SK-N-SH treated with all-trans-retinoic acid at 6 μM for 48 hours (cell line): ENCODE data around the gene SURF1.

Source experiments
- ATAC-seq: fragments of 200-7000 bp; cut with Tn5 transposase; 3 replicates; pipeline ENCODE4 v1.9.1; 2020; ENCODE audit warnings: mild to moderate bottlenecking, moderate library complexity
- ARNTL ChIP-seq: fragments of 450-650 bp; formaldehyde crosslinking; IDR thresholded peaks from 2 replicates; pipeline ENCODE4 v1.5.0; 2020; ENCODE audit warnings: low read depth, mild to moderate bottlenecking, moderate library complexity, borderline replicate concordance
- CREB5 ChIP-seq: fragments of 250-450 bp; sonication (Bioruptor Pico); IDR thresholded peaks from 2 replicates; pipeline ENCODE4 v1.5.1; 2020; ENCODE audit warnings: low read depth, mild to moderate bottlenecking, moderate library complexity
- CSDC2 ChIP-seq: fragments of 250-450 bp; sonication (Bioruptor Pico); IDR thresholded peaks from 2 replicates; pipeline ENCODE4 v1.5.0; 2020; ENCODE audit warnings: mild to moderate bottlenecking, moderate library complexity
- ISL1 ChIP-seq: fragments of 250-450 bp; sonication (Bioruptor Pico); IDR thresholded peaks from 2 replicates; pipeline ENCODE4 v2.1.2; 2022; ENCODE audit warnings: mild to moderate bottlenecking, moderate library complexity
- PPARA ChIP-seq: fragments of 250-450 bp; sonication (Bioruptor Pico); IDR thresholded peaks from 2 replicates; pipeline ENCODE4 v1.5.0; 2020; ENCODE audit warnings: mild to moderate bottlenecking, borderline replicate concordance
- ZNF565 ChIP-seq: fragments of 450-650 bp; formaldehyde crosslinking; conservative IDR thresholded peaks from 2 replicates; pipeline ENCODE4 v1.5.0; 2020; ENCODE audit warnings: low read depth, mild to moderate bottlenecking, moderate library complexity

SURF1 gene

DNA sequence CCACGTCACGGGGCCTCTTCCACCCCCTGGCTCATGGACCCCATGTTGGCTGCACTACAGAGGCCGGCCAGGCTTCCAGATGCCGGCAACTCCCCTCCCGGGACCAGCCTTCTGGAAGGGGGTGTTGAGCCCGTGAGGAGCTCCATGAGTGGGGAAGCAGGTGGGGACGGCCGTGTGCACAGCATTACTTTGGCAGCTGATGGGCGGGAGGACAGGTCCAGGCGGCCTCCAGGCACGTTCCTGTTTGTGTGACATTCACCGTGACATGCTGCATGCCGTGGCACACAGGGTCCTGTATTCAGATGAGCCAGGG lies 52.2 kb downstream of the SURF1 start:
- no peak for ATAC-seq
- TF ChIP-seq ZNF565 (CRISPR knock-in tag), result no peak

GRCh38 chr9:133303266-133304157 lies 52.8 kb downstream of the SURF1 start:
- TF ChIP-seq PPARA (CRISPR knock-in tag), result no peak
- no peak for TF ChIP-seq CREB5 (CRISPR knock-in tag)
- TF ChIP-seq CSDC2 (CRISPR knock-in tag), result no peak
- no peak for TF ChIP-seq ISL1 (CRISPR knock-in tag)
- TF ChIP-seq ARNTL (CRISPR knock-in tag), result no peak
- ATAC-seq, result no peak
